HG03025 (cell line): ENCODE results near the gene KCNS1.

Experiments
- ATAC-seq: cut with Tn5 transposase; IDR thresholded peaks from one replicate; pipeline ENCODE4 v1.9.1; 2021; ENCODE audit warnings: mild to moderate bottlenecking, moderate library complexity; ENCODE audit not compliant: unreplicated experiment, low FRiP score

The KCNS1 gene

DNA sequence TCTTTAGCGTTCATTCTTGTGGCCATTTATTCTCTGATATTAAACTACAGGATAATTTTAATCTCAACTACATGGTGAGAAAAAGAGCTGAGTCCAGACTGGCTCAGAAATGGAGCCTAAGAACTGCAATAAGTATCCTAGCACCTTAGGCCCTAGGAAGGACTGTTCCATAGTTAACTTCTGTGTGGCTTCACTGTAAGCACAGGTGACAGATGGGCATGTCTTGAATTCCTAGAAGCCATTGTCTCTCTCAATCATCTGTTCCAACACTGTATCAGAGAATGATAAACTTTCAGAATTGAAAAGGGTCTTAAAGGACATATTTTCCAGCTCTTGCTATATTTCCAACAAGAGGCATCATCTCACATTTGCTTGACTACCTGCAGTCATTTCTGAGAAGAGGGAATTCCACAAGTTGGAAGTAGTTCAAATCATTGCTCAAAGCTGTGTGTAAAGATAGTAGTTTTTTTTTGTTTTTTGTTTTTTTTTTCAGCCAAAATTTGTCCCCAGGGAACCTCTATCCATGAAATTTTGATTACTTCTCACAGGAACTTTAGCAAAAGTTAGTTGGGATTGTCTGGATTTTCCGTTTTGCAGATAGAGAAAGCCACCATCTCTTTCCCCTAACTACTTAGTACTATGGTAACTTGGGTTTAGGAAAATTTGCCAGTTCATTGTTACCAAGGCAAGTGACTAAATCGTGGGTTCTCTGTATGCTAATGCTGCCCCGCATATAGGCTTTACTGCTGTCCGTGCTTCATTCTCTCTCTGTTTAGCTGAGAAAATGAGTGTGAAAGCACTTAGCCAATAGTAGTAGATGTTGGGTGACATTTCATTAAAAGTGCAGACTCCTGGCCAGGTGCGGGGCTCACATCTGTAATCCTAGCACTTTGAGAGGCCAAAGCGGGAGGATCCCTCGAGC, 47.2 kb downstream of the KCNS1 start:
- no peak for ATAC-seq

DNA sequence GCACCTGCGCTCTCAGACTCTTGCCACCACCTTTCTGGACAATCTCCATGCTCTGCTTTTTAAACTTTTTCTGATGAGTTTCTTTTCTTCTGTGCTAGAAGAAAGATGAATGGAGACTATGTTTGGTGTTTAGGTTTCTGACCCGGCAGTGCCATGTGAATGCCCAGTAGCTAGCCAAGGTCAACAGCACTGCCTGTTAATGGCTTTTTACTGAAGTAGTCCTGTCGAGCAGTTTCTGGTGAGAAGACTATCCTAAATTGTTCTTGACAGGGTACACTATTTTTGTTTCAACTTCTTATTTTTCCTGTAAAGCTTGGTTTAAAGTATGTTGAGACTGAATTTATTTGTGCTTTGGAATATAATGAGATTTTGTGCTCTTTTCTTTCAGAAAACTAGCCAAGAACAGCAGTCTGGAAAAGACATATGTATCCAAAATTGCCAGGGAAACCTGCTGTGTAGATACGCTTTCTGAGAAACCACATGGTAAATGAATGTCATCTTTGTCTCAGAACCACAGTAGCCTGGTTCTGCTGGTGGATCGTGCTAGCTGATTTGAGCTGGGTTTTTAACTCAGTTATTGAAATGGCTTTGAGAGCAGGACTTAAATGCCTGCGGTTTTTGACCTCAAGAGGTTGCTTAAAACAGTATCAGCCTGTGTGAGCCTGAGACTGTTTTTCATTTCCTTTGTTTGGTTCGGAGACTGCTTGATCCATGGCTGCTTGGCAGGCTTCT, 48.1 kb downstream of the KCNS1 start:
- ATAC-seq = no peak

DNA sequence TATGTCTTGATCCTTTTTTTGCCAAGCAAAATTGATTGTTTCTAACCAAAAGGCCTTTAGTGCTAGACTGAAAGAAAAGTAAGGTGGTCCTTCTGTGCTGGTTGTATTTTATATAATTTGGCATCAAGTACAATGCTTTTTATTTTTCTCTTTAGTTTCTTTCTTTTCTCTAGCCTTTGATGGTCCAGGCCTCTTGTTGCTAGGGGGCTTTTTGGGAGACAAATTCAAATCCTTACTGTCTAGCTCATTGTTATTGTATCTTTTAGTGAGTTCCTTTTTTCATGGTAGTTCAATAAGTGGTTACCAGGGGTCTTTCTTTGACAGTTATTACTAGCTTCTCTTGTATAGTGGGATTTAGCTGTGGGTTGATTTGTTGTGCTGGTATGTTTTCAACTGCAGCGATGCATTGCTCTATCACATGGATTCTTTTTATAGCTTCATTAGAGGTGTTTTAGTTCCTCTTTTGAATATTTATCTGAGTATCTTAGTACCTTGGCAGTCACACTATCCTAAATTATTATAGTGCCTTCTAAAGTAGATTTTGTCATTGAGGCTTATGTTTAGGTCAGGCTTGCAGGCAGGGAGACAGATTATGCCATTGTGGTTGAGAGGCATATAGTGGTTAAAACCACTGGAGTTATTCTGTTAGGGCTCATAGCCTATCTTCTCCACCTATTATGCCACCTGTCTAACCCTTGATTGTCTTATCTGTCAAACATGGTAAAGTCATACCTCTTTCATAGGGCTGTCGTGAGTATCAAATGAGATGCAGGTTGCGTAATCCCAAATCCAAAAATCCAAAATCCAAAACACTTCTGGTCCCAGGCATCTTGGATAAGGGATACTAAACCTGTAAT, 49.5 kb downstream of the KCNS1 start:
- ATAC-seq = no peak

DNA sequence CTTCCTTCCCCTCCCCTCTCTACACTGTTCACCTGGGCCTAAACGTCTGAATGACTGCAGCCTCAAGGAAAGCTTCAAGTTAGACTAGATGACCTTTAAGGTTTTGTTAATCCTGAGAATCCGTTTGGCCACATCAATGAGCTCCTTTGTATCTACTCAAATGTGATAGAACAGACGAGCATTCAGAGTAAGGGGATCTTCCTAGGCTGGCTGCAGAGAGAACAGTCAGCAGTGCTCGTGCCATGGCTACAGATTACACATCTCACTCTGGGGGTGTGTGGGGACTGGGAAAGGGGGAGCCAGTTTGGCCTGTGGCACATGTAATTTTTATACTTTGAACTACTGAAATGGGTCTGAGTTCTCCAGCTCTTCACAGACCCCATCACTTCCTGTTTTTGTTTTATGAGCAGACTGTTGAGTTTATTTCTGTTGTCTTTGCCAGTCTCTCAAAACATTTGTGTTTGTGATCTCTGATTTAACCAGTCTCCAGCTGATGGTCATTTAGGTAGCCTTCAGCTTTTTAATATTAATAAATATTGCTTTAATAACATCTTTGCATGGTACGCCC, 50.9 kb downstream of the KCNS1 start:
- ATAC-seq = no peak

DNA sequence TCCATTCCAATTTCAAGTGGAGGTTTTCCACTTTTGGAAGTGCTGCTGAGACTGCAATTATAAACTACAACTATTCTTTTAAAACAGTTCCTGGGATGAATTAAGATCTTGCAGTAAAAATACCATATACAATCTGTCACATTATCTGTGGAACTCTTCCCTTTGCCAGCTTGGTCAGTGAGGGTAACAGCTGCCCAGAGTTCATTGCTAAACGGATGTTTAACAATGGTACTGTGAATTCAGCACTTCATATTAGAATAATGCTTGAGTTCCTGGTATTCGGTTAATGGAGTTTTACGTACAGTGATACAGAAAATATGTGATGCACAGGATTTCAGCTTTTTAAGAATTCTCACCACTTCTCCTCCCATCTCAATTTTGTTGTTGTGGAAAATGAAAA, 51.5 kb downstream of the KCNS1 start:
- no peak for ATAC-seq

DNA sequence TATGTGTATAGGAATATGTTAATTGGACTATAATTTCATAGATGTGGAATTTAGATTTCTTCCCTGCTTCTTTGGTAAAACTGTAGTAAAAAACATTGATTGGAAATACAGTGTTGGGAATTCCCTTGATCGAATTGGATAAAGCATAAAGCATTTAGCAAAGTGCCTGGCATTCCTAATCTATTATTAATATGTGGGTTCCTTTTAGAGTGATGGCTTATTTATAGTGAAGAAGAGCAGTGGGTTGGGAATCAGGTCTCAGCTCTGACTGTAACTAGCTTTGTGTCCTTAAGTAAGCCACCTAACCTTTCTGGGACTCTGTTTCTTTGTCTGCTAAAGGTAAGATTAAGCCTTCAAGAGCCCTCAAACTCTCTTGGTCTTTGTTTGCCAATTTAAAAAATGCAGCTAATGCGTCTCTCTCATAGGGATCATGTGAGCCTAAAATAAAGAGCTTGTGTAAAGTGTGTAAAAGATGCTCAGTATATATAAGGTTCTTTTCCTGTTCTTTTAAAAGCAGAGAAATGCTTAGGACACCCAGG, 53.3 kb downstream of the KCNS1 start:
- no peak for ATAC-seq

DNA sequence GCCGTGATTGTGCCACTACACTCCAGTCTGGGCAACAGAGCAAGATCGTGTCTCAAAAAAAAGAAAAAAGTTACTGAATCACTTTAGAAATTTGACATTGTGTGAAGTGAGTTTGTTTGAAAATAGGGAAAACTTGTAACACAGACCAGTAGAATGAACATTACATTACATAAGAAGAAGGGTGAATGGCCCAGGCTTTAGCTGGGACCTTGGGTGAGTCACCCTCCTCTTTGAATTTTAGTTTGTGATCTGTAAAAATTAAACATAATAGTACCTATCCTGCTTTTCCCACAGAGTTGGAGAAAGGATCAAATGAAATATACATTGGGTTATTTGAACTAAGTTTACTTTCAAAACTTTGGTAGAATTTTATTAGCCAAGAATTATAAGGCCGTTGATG, 56.3 kb downstream of the KCNS1 start:
- ATAC-seq = no peak

DNA sequence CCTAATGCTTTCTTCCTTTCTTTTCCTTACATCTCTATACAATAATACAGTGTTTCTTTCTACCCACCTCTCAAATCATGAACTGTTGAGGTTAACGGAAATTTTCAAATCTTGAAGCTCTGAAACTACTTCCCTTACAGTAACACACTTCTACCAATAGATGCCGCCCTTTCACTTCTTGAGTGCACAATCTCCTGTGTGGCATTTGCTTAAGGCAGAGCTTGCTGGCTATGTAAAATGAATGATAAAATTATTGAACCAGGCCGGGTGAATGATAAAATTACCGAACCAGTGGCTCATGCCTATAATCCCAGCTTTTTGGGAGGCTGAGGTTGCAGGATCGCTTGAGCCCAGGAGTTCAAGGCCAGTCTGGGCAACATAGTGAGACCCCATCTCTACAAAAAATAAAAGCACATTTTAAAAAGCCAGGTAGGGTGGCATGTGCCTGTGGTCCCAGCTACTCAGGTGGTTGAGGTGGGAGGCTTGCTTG, 56.8 kb downstream of the KCNS1 start:
- no peak for ATAC-seq

DNA sequence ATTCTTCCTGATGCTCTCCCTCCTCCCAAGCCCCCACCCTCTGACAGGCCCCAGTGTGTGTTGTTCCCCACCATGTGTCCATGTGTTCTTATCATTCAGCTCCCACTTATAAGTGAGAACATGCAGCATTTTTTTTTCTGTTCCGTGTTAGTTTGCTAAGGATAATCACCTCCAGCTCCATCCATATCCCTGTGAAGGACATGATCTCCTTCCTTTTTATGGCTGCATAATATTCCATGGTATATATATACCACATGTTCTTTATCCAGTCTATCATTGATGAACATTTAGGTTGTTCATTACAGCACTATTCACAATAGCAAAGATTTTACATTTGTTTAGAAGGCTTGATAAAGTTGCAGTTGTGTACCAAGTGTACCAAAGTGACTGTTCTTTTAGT, 57.9 kb downstream of the KCNS1 start:
- no peak for ATAC-seq
